ENCODE data around the gene HDGFL3.

DNA sequence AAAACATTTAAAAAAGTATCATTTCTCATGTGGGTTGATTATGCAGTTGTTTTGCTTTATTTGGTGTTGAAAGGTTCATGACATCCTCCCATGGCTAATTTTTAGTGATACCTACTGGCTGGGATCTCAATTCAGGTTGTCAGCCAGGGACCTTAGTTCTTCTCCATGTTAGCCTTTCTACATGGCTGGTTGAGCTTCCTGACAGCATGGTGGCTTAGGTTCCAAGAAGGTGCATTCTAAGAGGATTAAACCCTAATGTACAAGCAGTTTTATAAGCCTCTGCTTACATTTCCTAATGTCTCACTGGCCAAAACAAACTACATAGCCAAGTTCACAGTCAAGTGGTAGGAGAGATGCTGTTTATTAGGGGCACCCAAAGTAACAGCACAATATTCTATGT, 109.5 kb downstream of the HDGFL3 start:
- TF ChIP-seq POLR2A (IDR thresholded peaks at IDR 0.05), result no peak
- TF ChIP-seq, protein P1, sequence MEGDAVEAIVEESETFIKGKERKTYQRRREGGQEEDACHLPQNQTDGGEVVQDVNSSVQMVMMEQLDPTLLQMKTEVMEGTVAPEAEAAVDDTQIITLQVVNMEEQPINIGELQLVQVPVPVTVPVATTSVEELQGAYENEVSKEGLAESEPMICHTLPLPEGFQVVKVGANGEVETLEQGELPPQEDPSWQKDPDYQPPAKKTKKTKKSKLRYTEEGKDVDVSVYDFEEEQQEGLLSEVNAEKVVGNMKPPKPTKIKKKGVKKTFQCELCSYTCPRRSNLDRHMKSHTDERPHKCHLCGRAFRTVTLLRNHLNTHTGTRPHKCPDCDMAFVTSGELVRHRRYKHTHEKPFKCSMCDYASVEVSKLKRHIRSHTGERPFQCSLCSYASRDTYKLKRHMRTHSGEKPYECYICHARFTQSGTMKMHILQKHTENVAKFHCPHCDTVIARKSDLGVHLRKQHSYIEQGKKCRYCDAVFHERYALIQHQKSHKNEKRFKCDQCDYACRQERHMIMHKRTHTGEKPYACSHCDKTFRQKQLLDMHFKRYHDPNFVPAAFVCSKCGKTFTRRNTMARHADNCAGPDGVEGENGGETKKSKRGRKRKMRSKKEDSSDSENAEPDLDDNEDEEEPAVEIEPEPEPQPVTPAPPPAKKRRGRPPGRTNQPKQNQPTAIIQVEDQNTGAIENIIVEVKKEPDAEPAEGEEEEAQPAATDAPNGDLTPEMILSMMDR (IDR thresholded peaks at IDR 0.05 in 4 of 5, conservative IDR thresholded peaks at IDR 0.05 in 1 of 5), result no peak
